ENCODE measurements around the gene SF3B6. TPM values are rescaled to one million over a fixed set of nuclear protein-coding genes. Genes with fewer than 3 reads are reported as not detected.

SF3B6 gene
- total RNA-seq (ENCODE audit: low replicate concordance) = 89.5 and 156 TPM in 2 replicates

GRCh38 chr2:24075915-24076848, at the start of gene SF3B6:
TSS of gene SF3B6 (minus strand) at chr2:24076326. CDS start at chr2:24076229, 97 bp downstream.

DNA sequence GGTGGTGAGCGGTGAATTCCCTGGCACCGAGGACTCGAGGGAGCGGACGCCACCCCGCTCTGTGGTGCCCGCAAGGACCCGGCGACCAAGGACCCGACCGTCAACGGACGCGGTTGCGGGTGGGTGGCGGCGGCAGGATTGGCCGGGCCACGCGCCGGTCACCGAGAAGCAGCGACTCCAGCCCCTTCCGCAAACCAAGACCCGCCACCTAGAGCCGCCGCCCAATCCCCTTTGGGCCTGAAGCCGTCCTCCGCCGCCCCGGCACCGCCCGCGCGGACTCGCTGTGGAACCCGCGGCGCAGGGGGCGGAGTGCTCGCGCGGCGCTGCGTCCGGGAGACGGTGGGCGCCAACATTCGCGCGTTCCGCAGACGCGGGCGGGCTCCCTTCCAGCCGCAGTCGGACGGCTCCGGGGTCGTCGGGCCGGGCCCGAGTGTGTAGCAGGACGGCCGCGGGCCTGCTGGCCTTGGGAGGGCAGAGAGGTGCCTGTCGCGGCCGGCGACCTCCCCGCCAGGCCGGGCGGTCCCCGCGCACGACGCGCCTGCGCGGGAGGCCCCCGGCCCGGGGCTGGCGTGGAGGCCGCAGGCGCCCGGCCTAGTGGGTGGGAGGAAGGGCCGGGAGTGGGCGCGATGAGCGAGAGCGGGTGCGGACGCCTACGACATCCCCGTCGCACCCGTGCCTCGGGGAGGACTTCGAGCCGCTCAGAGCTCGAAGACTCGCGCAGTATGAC, 47.2 kb upstream of the SF3B6 start, which contains the start of the genes FAM228B and PFN4:
Gene FAM228B (plus strand): TSS at position 275 of the 727 bp plus-strand sequence. CDS start 893 bp downstream, outside the sequence.
Gene PFN4 (minus strand): TSS at position 140 of the 727 bp plus-strand sequence. CDS start 799 bp downstream, outside the sequence.

DNA sequence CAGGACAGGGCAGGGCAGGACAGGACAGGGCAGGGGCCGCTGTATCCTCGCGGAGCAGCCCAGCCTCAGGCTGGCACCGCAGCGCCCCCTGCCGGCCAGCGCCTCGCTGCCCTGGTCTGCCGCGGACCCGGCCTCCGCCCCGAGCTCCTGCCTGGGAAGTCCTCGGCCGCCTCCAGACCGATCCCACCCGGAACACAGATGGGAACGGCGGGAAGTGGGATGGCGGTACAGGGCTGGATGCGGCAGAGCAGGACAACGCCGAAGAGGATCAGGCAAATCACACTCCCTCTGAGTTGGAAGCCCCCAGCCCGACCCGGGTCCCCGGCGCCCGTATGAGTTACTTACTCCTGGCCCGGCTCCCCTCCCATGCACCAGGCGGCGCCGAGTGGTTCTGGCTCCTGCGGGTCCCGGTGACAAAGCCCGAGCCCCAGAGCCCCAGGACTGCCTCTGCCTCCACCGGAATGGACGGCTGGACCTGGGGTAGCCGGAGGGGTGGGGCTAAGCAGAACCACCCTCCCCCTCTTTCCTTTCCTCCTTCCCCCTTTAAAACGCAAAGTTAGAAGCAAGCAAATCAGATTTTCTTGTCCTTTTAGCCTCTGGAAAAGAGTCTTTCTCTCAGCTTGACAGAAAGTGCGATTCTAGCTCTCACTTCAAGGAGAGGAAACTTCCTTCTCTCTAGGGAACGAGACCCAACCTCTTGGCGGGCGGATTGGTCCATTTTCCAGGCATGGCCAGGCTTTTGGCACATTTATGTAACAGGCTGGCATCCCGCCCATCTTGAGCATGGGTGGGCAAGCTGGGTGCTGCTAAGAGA, 8.5 kb upstream of the SF3B6 start, which contains the start of gene TP53I3:
Gene TP53I3 (minus strand): TSS at position 449 of the 814 bp plus-strand sequence. CDS start 508 bp downstream, outside the sequence.

DNA sequence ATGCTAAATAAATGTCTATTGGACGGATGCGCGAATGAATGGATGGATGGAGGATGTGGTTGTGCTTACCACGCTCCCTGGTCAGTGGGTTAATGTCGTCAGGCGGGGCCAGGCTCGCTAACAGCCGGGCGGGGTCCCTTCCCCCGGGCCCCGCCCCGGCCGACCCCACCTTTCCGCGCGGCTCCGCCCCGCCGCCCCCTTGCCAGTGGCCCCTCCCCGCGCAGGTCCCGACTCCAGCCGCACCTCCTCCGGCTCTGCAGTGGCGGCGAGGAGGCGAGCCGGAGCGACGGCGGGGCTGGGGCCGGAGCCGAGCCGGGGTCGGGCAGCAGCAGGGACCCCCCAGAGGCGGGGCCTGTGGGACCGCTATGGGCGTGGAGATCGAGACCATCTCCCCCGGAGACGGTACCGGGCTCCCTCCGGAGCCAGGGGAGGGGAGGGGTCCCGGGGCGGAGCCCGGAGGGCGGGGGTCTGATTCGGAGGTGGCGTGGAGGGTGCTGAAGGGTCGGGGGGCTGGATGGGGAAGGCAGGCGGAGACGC, 26.6 kb downstream of the SF3B6 start, which contains the start of gene FKBP1B:
Gene FKBP1B (plus strand): TSS at position 257 of the 537 bp plus-strand sequence. CDS start 109 bp downstream, at position 366.

DNA sequence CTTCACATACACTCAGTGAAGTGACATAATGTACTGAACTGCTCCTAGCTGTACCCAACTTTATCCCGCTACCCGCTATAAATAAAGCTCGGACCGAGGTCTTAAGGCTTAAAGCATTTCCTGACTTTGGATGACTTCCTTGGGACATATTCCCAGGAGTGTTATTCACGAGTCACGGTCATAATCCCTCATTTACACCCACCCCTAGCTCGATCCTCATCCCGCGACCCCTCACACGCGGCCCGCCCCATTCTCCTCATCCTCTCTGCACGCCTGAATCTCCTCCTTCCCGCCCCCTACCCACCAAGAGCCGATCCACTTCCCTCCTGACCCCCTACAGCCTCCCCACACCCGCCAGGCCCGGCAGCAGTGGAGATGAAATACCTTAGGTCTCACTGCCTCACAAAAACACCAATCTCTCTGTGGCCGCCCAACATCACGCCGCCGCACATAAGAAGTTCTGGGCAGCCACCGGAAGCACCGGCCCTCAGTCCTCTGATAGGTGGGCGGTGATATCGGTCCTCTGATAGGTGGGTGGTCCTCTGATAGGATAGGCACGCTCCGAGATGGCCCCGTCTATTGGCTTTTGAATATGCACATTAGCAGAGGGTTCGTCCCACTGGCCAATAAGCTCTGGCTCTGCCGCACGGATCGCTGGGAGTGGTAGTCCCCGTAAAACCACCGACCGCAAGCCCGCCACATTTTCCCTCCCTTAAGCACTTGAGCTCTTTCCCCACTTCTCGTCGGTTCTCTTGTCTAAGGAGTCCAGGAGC, 29.0 kb downstream of the SF3B6 start, which contains the start of gene WDCP:
Gene WDCP (minus strand): TSS at position 462 of the 773 bp plus-strand sequence. CDS start 7,897 bp downstream, outside the sequence.

Other genes with a start within 250 kb of the SF3B6 start
- gene ATAD2B, start 149.2 kb downstream of the SF3B6 start, total RNA-seq (ENCODE audit: low replicate concordance) = 7.5 and 8.6 TPM in 2 replicates
- gene UBXN2A, start 135.9 kb downstream of the SF3B6 start, total RNA-seq (ENCODE audit: low replicate concordance) = 5.0 and 9.8 TPM in 2 replicates
- 0.08 and 0.35 TPM in 2 replicates for gene MFSD2B, start 66.2 kb downstream of the SF3B6 start, total RNA-seq (ENCODE audit: low replicate concordance)
- gene WDCP, start 28.9 kb downstream of the SF3B6 start, total RNA-seq (ENCODE audit: low replicate concordance) = 8.1 and 13.7 TPM in 2 replicates
- gene FKBP1B, start 26.6 kb downstream of the SF3B6 start, total RNA-seq (ENCODE audit: low replicate concordance) = 5.5 and 21.6 TPM in 2 replicates
- 18.8 and 42.2 TPM in 2 replicates for gene TP53I3, start 8.5 kb upstream of the SF3B6 start, total RNA-seq (ENCODE audit: low replicate concordance)
- gene PFN4, start 47.0 kb upstream of the SF3B6 start, total RNA-seq (ENCODE audit: low replicate concordance) = 0.60 TPM in 1 of 2 replicates, not detected in the other
- 4.4 and 5.7 TPM in 2 replicates for gene FAM228B, start 47.1 kb upstream of the SF3B6 start, total RNA-seq (ENCODE audit: low replicate concordance)
- 0.23 and 2.3 TPM in 2 replicates for gene FAM228A, start 98.7 kb upstream of the SF3B6 start, total RNA-seq (ENCODE audit: low replicate concordance)

Data from smooth muscle cell of the coronary artery (primary cell).